Stromal cell of bone marrow (primary cell): ENCODE measurements around the gene DHDH.

Experiments used
- DNase-seq: peaks from one replicate; pipeline ENCODE4 v3.0.0-alpha.2; 2012; ENCODE audit warnings: low read depth

DHDH gene

DNA sequence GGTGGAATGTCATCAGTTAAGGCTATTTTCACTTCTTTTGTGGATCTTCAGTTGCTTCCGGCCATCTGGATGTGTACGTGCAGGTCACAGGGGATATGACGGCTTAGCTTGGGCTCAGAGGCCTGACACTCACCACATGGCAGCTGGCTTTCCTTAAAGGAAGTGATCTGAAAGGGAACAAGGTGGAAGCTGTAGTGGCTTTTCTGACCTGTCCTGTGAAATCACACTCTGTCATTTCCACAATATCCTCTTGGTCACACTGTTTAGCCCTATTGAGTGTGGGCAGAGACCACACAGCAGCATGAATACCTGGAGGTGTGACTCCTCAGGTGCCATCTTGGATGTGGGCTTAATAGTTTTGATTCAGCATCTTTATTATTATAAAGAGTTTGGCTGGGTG, 16.7 kb downstream of the DHDH start:
- DNase-seq: no peak

DNA sequence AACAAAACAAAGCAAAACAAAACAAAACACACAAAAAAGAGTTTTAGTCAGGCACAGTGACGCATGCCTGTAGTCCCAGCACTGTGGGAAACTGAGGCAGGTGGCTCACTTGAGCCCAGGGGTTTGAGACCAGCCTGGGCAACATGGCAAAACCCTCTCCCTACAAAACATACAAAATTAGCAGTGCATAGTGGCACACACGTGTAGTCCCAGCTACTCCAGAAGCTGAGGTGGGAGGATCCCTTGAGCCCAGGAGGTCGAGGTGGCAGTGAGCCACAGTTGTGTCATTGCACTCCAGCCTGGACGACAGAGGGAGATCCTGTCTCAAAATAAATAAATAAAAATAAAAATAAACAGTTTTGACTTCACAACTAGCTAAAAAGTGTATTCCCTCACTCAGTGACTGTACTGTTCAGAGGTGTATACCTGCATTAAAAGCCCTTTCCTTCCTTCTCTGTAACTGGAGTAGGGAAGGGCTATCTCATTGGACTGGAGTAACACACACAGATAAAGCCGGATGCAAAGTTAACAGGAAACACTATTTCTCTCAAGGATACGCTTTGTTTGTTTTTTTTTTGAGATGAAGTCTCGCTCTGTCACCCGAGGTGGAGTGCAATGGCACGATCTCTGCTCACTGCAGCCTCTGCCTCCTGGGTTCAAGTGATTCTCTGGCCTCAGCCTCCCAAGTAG, 17.5 kb downstream of the DHDH start:
- no peak for DNase-seq

- DNase-seq: no peak
Observed at GRCh38 chr19:48953141-48953540, 19.6 kb downstream of the DHDH start.

DNA sequence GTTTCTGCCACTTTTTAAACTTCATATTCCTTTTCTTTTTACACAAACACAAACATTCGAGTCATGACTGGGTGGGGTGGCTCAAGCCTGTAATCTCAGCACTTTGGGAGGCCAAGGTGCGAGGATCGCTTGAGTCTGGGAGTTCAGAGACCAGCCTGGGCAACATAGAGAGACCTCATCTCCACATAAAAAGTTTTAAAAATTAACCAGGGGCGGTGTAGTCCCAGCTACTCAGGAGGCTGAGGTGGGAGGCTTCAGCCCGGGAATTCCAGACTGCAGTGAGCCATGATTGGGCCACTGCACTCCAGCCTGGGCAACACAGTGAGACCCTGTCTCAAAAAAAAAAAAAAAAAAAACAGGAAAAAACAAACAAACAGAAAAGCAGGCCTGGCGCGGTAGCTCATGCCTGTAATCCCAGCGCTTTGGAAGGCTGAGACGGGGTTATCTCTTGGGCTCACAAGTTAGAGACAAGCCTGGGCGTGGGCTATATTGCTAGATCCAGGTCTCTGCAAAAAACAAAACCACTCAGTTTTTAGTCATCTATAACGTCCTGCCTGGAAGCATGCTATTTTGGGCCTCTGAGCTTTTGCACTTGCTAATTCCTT, 20.6 kb downstream of the DHDH start:
- DNase-seq: no peak

DNA sequence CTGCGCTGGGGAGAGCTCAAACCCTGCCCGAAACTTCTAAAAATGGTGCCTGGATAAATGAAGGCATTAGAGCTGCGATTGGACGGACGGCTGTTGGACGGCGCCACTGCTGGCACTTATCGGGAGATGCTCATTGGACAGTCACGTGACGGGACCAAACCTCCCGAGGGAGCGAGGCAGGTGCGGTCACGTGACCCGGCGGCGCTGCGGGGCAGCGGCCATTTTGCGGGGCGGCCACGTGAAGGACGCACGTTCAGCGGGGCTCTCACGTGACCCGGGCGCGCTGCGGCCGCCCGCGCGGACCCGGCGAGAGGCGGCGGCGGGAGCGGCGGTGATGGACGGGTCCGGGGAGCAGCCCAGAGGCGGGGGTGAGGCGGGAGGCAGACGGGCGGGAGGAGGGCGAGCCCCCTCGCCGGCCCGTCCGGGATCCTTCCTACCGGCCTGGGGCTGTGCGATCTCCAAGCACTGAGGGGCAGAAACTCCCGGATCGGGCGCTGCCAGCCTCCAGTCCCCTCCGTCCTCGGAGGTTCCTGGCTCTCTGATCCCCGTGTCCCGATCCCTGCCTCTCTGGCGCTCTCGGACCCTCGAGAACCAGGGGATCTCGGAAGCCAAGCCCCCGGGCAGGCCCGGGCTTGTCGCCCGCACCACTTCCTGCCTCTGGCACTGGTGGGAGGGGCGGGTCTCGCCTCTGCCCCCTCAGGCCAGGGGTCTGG, 21.3 kb downstream of the DHDH start, which contains the start of gene BAX:
Gene BAX (plus strand): TSS at position 281 of the 713 bp plus-strand sequence. CDS start 54 bp downstream, at position 335.
- DNase-seq: peak; percentile 91

DNA sequence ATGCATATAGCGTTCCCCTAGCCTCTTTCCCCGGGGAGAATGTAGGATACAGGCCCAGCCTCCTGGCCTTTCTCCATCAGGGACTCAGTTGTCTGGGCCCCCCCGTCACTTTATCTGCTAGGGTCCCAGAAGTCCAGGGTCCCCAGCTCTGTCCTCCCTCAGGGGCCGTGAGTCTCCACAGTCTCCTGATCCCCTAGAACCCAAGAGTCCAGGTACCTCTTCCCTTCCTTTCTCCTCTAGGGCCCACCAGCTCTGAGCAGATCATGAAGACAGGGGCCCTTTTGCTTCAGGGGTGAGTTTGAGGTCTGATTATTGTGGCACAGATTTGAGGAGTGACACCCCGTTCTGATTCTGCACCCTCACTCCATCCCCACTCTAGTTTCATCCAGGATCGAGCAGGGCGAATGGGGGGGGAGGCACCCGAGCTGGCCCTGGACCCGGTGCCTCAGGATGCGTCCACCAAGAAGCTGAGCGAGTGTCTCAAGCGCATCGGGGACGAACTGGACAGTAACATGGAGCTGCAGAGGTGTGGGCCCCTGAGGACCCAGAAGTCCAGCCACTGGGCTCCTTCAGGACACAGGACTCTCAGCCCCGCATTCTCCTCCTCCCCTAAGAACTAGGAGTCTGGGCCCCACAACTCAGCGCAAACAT, 21.9 kb downstream of the DHDH start:
- no peak for DNase-seq

DNA sequence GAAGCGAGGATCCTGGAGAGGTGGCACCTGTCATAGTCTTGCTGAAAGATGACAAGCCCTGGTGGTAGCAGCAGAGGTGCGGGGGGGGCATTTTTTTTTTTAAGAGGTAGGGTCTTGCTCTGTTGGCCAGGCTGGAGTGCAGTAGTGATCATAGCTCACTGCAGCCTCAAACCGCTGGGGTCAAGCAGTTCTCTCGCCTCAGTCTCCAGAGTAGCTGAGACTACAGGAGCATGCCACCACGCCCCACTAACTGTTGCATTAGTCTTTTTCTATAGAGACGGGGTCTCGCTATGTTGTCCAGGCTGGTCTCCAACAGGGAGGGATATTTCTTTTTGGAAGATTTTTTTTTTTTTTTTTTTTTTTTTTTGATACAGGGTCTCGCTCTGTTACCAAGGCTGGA, 24.5 kb downstream of the DHDH start:
- DNase-seq: no peak

- DNase-seq: no peak
Observed at GRCh38 chr19:48959341-48960239, 26.1 kb downstream of the DHDH start.

DNA sequence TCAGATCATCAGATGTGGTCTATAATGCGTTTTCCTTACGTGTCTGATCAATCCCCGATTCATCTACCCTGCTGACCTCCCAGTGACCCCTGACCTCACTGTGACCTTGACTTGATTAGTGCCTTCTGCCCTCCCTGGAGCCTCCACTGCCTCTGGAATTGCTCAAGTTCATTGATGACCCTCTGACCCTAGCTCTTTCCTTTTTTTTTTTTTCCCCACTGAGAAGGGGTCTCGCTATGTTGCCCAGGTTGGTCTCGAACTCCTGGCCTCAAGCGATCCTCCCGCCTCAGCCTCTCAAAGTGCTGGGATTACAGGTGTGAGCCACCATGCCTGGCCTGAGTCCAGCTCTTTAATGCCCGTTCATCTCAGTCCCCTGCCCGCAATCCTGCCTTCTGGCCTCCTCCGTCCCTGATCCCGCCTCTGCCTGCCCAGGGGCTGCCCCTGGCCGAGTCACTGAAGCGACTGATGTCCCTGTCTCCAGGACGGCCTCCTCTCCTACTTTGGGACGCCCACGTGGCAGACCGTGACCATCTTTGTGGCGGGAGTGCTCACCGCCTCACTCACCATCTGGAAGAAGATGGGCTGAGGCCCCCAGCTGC, 27.7 kb downstream of the DHDH start:
- no peak for DNase-seq

DNA sequence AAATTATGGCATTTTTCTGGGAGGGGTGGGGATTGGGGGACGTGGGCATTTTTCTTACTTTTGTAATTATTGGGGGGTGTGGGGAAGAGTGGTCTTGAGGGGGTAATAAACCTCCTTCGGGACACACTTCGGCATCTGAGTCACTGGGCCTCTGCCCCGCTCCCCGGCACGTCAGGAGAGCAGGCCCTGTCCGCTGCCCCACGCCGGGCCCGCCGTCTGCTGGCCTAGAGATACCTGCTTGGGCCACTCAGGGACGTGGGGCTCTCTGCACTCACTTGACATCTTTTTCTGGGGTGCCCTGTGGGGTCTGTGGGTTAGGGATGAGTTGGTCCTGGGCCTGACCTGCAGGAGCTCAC, 28.2 kb downstream of the DHDH start:
- DNase-seq: no peak

DNA sequence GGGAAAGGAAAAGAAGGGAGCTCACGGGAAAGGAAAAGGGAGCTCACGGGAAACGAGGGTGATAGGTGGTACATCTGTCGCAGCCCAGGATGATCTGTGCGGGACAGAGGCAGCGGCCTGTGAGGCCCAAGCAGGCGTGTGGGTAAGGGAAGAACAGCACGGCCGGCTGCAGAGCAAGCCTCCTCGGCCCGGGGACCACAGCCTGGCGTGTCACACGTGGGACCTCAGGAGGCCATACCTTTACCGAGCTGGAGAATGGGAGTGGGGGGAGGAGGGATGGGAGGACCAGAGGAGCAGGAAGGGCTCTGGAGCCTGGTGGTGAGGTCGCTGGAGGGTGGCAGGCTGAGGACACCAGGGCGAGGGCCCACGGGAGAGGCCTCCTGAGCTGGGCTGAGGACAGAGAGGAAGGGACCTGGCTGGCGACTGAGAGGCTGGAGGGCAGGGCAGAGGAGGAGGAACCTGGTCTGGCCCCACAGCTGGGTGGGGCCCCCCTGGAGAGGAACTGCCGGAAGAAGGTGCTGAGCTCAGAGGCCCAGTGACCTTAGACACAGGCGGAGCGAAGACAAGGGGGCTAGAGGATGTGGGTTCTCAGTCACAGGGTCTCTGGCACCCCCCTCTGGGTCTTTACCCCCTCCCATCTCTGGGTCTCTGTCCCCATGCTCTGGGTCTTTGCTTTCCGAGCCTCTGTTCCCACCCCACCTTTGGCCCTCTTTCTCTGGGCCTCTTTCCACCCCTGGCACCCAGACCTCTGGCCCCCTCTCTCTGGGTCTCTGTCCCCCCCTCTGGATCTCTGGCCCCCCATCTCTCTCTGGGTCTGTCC, 28.7 kb downstream of the DHDH start:
- no peak for DNase-seq

GRCh38 chr19:48962849-48963165, 29.3 kb downstream of the DHDH start:
- DNase-seq: no peak

DNA sequence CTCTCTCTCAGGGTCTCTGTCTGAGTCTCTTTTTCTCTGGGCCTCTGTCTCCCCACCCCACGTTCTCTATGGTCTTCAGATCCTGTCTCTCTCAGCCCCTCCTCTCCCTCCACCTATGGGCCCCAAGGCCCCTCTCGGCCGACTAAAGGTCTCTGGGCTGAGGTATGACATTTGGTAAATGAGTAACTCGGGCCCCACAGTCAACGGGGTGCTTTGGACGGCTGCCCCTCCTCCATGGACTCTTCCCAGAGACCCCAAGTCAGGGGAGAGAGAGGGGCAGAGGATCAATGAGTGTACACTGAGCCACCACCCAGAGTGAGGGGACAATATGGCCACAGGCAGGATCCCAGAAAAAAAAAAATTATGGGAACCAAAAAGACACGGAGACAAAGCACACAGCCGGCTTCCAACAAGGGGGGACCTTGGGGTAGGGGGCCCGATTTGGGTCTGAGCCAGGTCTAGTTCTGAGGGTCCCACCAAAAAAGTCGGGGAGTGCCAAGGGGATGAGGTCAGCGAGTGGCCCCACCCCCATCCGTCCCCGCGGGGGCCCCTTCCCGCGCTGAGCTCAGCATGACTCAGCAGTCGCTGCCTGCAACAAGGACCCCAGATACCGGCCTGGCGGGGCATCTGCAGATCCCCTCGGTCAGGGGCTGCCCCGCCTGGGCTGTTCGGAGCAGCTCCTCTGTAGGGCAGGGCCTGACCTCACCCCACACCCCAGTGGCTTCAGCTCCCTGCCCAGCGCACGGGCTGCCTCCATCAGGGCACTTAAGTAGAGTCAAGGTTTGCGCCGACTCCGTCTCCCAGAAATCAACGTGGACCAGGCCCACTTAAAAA, 30.1 kb downstream of the DHDH start:
- DNase-seq: no peak

GRCh38 chr19:48964205-48965039, 30.9 kb downstream of the DHDH start:
- no peak for DNase-seq

GRCh38 chr19:48965040-48965805, 31.7 kb downstream of the DHDH start, which contains the start of gene FTL:
FTL (plus strand) TSS chr19:48965309; CDS start chr19:48965508, 199 bp downstream.
- peak; percentile 90 for DNase-seq

DNA sequence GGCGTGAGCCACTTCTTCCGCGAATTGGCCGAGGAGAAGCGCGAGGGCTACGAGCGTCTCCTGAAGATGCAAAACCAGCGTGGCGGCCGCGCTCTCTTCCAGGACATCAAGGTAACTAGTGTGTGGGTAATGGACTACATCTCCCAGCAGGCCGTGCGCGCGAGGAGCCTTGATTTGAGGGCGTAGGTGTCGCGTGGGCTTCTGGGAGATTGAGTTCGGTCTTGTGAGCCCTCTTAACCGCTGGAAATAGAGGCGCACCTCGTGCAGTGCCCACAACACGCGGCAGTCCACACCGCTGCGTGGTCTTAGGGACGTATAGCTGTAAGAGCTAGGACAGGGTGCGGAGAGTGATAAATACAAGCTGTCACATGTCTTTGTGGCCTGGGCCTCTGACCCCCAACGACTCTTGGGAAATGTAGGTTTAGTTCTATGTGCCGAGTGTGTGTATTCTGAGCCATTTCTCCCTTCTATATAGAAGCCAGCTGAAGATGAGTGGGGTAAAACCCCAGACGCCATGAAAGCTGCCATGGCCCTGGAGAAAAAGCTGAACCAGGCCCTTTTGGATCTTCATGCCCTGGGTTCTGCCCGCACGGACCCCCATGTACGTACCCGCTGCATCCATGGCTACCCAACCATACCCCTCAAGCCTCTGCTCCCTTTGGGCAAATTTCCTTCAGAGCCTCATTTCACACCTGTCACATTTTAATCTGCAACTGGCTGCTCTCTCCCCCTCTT, 32.5 kb downstream of the DHDH start:
- DNase-seq: no peak
